ENCODE results near the gene C19orf25. TPM values are rescaled to one million over a fixed set of nuclear protein-coding genes. Genes with fewer than 3 reads are reported as not detected.

Gene C19orf25
- total RNA-seq, 4 donors from 2014 or later: 34.3 to 49.6 (median 45.7) TPM

GRCh38 chr19:1510442-1510806 lies 31.4 kb upstream of the C19orf25 start:
- TF ChIP-seq CTCF (IDR thresholded peaks at IDR 0.05) (no peak), POLR2A (IDR thresholded peaks at IDR 0.05) (no peak)
- DNase-seq (ENCODE audit: low spot score in 2 of 2): no peak
- no peak overlapping the region for H3K4me3 ChIP-seq (ENCODE audit: low read depth, poor library complexity, severe bottlenecking)
- intact Hi-C loops (cut with DNase I; ENCODE audit: low total_unique reads): no loop called here
- 17 to 29% methylated on average over 5 to 16 of the region's 25 CpGs for WGBS, 2 donors

GRCh38 chr19:1509602-1510441 lies 30.8 kb upstream of the C19orf25 start:
- TF ChIP-seq POLR2A (IDR thresholded peaks at IDR 0.05): no peak
- no peak for TF ChIP-seq CTCF (IDR thresholded peaks at IDR 0.05)

GRCh38 chr19:1508507-1508856 lies 29.5 kb upstream of the C19orf25 start:
- intact Hi-C loops (cut with DNase I; ENCODE audit: low total_unique reads): no loop called here
- 34 to 40% methylated on average over 6 to 7 of the region's 12 CpGs for WGBS, 2 donors
- TF ChIP-seq POLR2A (IDR thresholded peaks at IDR 0.05) (no peak), CTCF (IDR thresholded peaks at IDR 0.05) (no peak)
- no peak overlapping the region for H3K4me3 ChIP-seq (ENCODE audit: low read depth, poor library complexity, severe bottlenecking)
- no peak for DNase-seq (ENCODE audit: low spot score in 2 of 2)

More at GRCh38 chr19:1509602-1510441, 30.8 kb upstream of the C19orf25 start:
- DNase-seq (ENCODE audit: low spot score in 2 of 2): no peak
- WGBS, 2 donors: 52 to 64% methylated on average over 10 to 11 of the region's 11 CpGs
- intact Hi-C loops (cut with DNase I; ENCODE audit: low total_unique reads): no loop called here
- H3K4me3 ChIP-seq (ENCODE audit: low read depth, poor library complexity, severe bottlenecking): no peak overlapping the region

- peak; percentile 92 to 98 for DNase-seq (ENCODE audit: low spot score in 2 of 2)
- no peak overlapping the region for H3K4me3 ChIP-seq (ENCODE audit: low read depth, poor library complexity, severe bottlenecking)
- 1 to 3% methylated on average over 44 to 46 of the region's 46 CpGs for WGBS, 2 donors
- TF ChIP-seq CTCF (IDR thresholded peaks at IDR 0.05) (no peak), POLR2A (IDR thresholded peaks at IDR 0.05) (no peak)
- intact Hi-C loops (cut with DNase I; ENCODE audit: low total_unique reads): no loop called here
Observed at GRCh38 chr19:1507763-1508506, 28.9 kb upstream of the C19orf25 start.

- intact Hi-C loops (cut with DNase I; ENCODE audit: low total_unique reads): no loop called here
- 62 to 63% methylated on average over 22 of the region's 23 CpGs for WGBS, 2 donors
- TF ChIP-seq POLR2A (IDR thresholded peaks at IDR 0.05): no peak
- TF ChIP-seq CTCF (IDR thresholded peaks at IDR 0.05): no peak
- DNase-seq (ENCODE audit: low spot score in 2 of 2): no peak
- no peak overlapping the region for H3K4me3 ChIP-seq (ENCODE audit: low read depth, poor library complexity, severe bottlenecking)
Observed at GRCh38 chr19:1507192-1507660, 28.2 kb upstream of the C19orf25 start.
